H1 (cell line): ENCODE data around the gene DUSP2. TPM values are rescaled to one million over a fixed set of nuclear protein-coding genes. Genes with fewer than 3 reads are reported as not detected.
A peak's percentile ranks its signal among the peaks of the same experiment; 100 is the strongest.

Source experiments
- CTCF ChIA-PET: fragments of 300-600 bp; sonication (Branson Sonifier 250); formaldehyde crosslinking; loops from one replicate; lab custom pipeline; 2021; ENCODE audit not compliant: partially characterized antibody; lab: Charles Lee
- POLR2A ChIA-PET: fragments of 300-600 bp; sonication (Branson Sonifier 250); formaldehyde crosslinking; loops from one replicate; lab custom pipeline; 2021; ENCODE audit warnings: inconsistent platforms; ENCODE audit not compliant: partially characterized antibody; lab: Charles Lee
- DNase-seq, 2 experiments: peaks; one replicate each; pipeline versions ENCODE4 v3.0.0 to v3.0.0-alpha.2; 2010 to 2022; ENCODE audit warnings: low spot score in 2 of 2, low read depth in 1 of 2, mixed read lengths in 1 of 2
- FAIRE-seq: peaks from 2 replicates; lab custom pipeline; 2011; peaks lifted over from hg19 to GRCh38; lab: Jason Lieb, UNC
- H2AFZ ChIP-seq: 2 replicates; pipeline ENCODE4 v1.8.1; 2012; ENCODE audit warnings: low read length, inconsistent platforms
- H2AK5ac ChIP-seq: 2 replicates; pipeline ENCODE4 v1.6.1; 2013; ENCODE audit warnings: low read depth, low read length
- H2BK120ac ChIP-seq: replicated peaks from 2 replicates; pipeline ENCODE3; 2013; ENCODE audit warnings: low read depth, low read length, inconsistent platforms
- H2BK12ac ChIP-seq: 2 replicates; pipeline ENCODE4 v1.6.1; 2013; ENCODE audit warnings: low read depth, low read length
- H2BK15ac ChIP-seq: 2 replicates; pipeline ENCODE4 v1.6.1; 2013; ENCODE audit warnings: low read length
- H2BK20ac ChIP-seq: 2 replicates; pipeline ENCODE4 v1.6.1; 2013; ENCODE audit warnings: low read length
- H2BK5ac ChIP-seq: 2 replicates; pipeline ENCODE4 v1.6.1; 2013; ENCODE audit warnings: low read depth, low read length
- H3K14ac ChIP-seq: 2 replicates; pipeline ENCODE4 v1.6.1; 2013; ENCODE audit warnings: inconsistent platforms; ENCODE audit not compliant: insufficient read length
- H3K18ac ChIP-seq: 2 replicates; pipeline ENCODE4 v1.6.1; 2013; ENCODE audit warnings: low read length; ENCODE audit errors: extremely low read depth
- H3K23ac ChIP-seq: 2 replicates; pipeline ENCODE4 v1.6.1; 2013; ENCODE audit warnings: inconsistent platforms; ENCODE audit not compliant: insufficient read length
- H3K23me2 ChIP-seq: 2 replicates; pipeline ENCODE4 v1.6.1; 2013; ENCODE audit warnings: low read depth, low read length
- H3K27ac ChIP-seq: 2 replicates; pipeline ENCODE4 v1.6.1; 2011; ENCODE audit warnings: low read depth, low read length, inconsistent platforms
- H3K27me3 ChIP-seq, 4 experiments: replicated peaks in 1 of 4; 1 replicate in 1 of 4; 2 replicates in 3 of 4; pipeline versions ENCODE4 v1.6.1 to v1.8.1; 2011 to 2013; ENCODE audit warnings: low read length in 3 of 4, mild to moderate bottlenecking in 3 of 4, inconsistent platforms in 2 of 4, mixed read lengths in 2 of 4, moderate library complexity in 1 of 4; ENCODE audit not compliant: control insufficient read depth in 3 of 4, insufficient read depth in 3 of 4; ENCODE audit errors: extremely low read depth in 1 of 4
- H3K36me3 ChIP-seq, 4 experiments: 2 replicates each; pipeline versions ENCODE4 v1.6.1 to v1.8.1; 2011 to 2013; ENCODE audit warnings: mild to moderate bottlenecking in 4 of 4, low read length in 3 of 4, moderate library complexity in 2 of 4, control low read depth in 1 of 4, inconsistent platforms in 1 of 4; ENCODE audit not compliant: insufficient read depth in 4 of 4, control insufficient read depth in 2 of 4
- H3K4ac ChIP-seq: replicated peaks from 2 replicates; pipeline ENCODE3; 2013; ENCODE audit warnings: low read length, low read depth, mixed read lengths, inconsistent platforms; ENCODE audit not compliant: insufficient read length
- H3K4me1 ChIP-seq, 4 experiments: replicated peaks in 1 of 4; 1 replicate in 1 of 4; 2 replicates in 3 of 4; pipeline versions ENCODE4 v1.6.1 to v1.8.1; 2011 to 2013; ENCODE audit warnings: low read length in 3 of 4, inconsistent platforms in 2 of 4, mixed read lengths in 1 of 4; ENCODE audit not compliant: insufficient read depth in 4 of 4, control insufficient read depth in 3 of 4
- H3K4me2 ChIP-seq, 2 experiments: 2 replicates each; pipeline versions ENCODE4 v1.6.1 to v1.8.1; 2011 to 2013; ENCODE audit warnings: low read depth in 2 of 2, low read length in 2 of 2, control low read depth in 1 of 2, inconsistent platforms in 1 of 2, mild to moderate bottlenecking in 1 of 2; ENCODE audit not compliant: insufficient read depth in 1 of 2
- H3K4me3 ChIP-seq, 4 experiments: fragments of 200-600, 300-600 bp in 1 of 4; sonication (generic), shearing (Covaris generic), sonication (Bioruptor Twin) in 1 of 4; 2 replicates each; pipeline versions ENCODE4 v1.5.1 to v1.8.1; 2011 to 2016; ENCODE audit warnings: low read length in 4 of 4, low read depth in 3 of 4, control low read depth in 2 of 4, inconsistent platforms in 2 of 4, mild to moderate bottlenecking in 2 of 4, mixed read lengths in 1 of 4, moderate library complexity in 1 of 4; ENCODE audit not compliant: insufficient read depth in 2 of 4; ENCODE audit errors: extremely low read depth in 1 of 4
- H3K56ac ChIP-seq: replicated peaks from 2 replicates; pipeline ENCODE3; 2013; ENCODE audit warnings: low read depth, mild to moderate bottlenecking, mixed read lengths, low read length, inconsistent platforms; ENCODE audit not compliant: insufficient read length
- H3K79me1 ChIP-seq: 2 replicates; pipeline ENCODE4 v1.6.1; 2013; ENCODE audit warnings: low read depth, low read length, control low read depth
- H3K79me2 ChIP-seq, 2 experiments: 2 replicates each; pipeline versions ENCODE4 v1.6.1 to v1.8.1; 2012 to 2013; ENCODE audit warnings: low read length in 2 of 2, mild to moderate bottlenecking in 2 of 2, inconsistent platforms in 1 of 2; ENCODE audit not compliant: insufficient read depth in 2 of 2, control insufficient read depth in 1 of 2
- H3K9ac ChIP-seq, 4 experiments: replicated peaks in 1 of 4; 1 replicate in 1 of 4; 2 replicates in 3 of 4; pipeline versions ENCODE4 v1.6.1 to v1.8.1; 2011 to 2013; ENCODE audit warnings: low read depth in 3 of 4, low read length in 3 of 4, control low read depth in 2 of 4, mild to moderate bottlenecking in 2 of 4, moderate library complexity in 2 of 4, inconsistent platforms in 1 of 4; ENCODE audit errors: extremely low read depth in 1 of 4
- H3K9me3 ChIP-seq, 2 experiments: 2 replicates each; pipeline versions ENCODE4 v1.6.1 to v1.8.1; 2012 to 2013; ENCODE audit warnings: mild to moderate bottlenecking in 2 of 2, moderate library complexity in 2 of 2, control low read depth in 1 of 2, inconsistent platforms in 1 of 2, low read depth in 1 of 2, low read length in 1 of 2, mixed read lengths in 1 of 2; ENCODE audit not compliant: insufficient read depth in 2 of 2
- H4K20me1 ChIP-seq, 2 experiments: replicated peaks in 1 of 2; 2 replicates each; pipeline versions ENCODE3 to v1.8.1; 2011 to 2013; ENCODE audit warnings: inconsistent platforms in 2 of 2, low read length in 2 of 2, mild to moderate bottlenecking in 1 of 2; ENCODE audit not compliant: insufficient read depth in 2 of 2, control insufficient read depth in 1 of 2
- H4K5ac ChIP-seq: 2 replicates; pipeline ENCODE4 v1.6.1; 2013; ENCODE audit warnings: low read length, low read depth, mixed read lengths, inconsistent platforms; ENCODE audit not compliant: insufficient read length
- H4K8ac ChIP-seq: 2 replicates; pipeline ENCODE4 v1.8.0; 2013; ENCODE audit warnings: mild to moderate bottlenecking, moderate library complexity, low read length, inconsistent platforms; ENCODE audit not compliant: insufficient read depth; ENCODE audit errors: extremely low read depth
- H4K91ac ChIP-seq: replicated peaks from 2 replicates; pipeline ENCODE3; 2013; ENCODE audit warnings: low read length, mixed read lengths, inconsistent platforms; ENCODE audit not compliant: insufficient read length
- CEBPB ChIP-seq: IDR thresholded peaks from 2 replicates; pipeline ENCODE4 v1.6.1; 2012; ENCODE audit warnings: low read depth, low read length
- CHD1 ChIP-seq: IDR thresholded peaks from 2 replicates; pipeline ENCODE4 v1.6.1; 2012; ENCODE audit warnings: low read depth, low read length, improper control_type of control experiment
- EZH2 ChIP-seq: fragments of 200-600 bp; sonication (generic); IDR thresholded peaks from 2 replicates; pipeline ENCODE4 v1.7.1; 2012; ENCODE audit warnings: low read depth, mild to moderate bottlenecking, moderate library complexity, low read length, inconsistent platforms; ENCODE audit not compliant: severe bottlenecking
- GABPA ChIP-seq: IDR thresholded peaks from 2 replicates; pipeline ENCODE4 v1.6.1; 2011; ENCODE audit warnings: mild to moderate bottlenecking, low read length, moderate library complexity, borderline replicate concordance; ENCODE audit not compliant: insufficient read depth
- GTF2F1 ChIP-seq: IDR thresholded peaks from 2 replicates; pipeline ENCODE4 v1.6.1; 2012; ENCODE audit warnings: low read depth, low read length, improper control_type of control experiment, borderline replicate concordance
- HDAC2 ChIP-seq, 2 experiments: fragments of 300-600 bp in 1 of 2; sonication (generic) in 1 of 2; IDR thresholded peaks; 2 replicates each; pipeline ENCODE4 v1.6.1; 2011 to 2012; ENCODE audit warnings: low read depth in 2 of 2, low read length in 2 of 2, mild to moderate bottlenecking in 2 of 2, moderate library complexity in 2 of 2, borderline replicate concordance in 1 of 2, inconsistent platforms in 1 of 2
- MAFK ChIP-seq: IDR thresholded peaks from 2 replicates; pipeline ENCODE4 v1.6.1; 2012; ENCODE audit warnings: low read depth, mild to moderate bottlenecking, improper control_type of control experiment, low read length
- NRF1 ChIP-seq: IDR thresholded peaks from 2 replicates; pipeline ENCODE4 v1.6.1; 2011; ENCODE audit warnings: mild to moderate bottlenecking, low read depth, low read length, improper control_type of control experiment
- POLR2A ChIP-seq, 2 experiments: IDR thresholded peaks; 1 replicate in 1 of 2; 2 replicates in 1 of 2; pipeline ENCODE4 v1.6.1; 2011; ENCODE audit warnings: low read depth in 2 of 2, low read length in 2 of 2, mild to moderate bottlenecking in 2 of 2; ENCODE audit errors: control extremely low read depth in 1 of 2
- SP1 ChIP-seq: IDR thresholded peaks from 2 replicates; pipeline ENCODE4 v1.6.1; 2011; ENCODE audit warnings: low read depth, low read length
- WGBS, 2 experiments: shearing (Covaris generic) in 1 of 2; methylation state at CpG; one replicate each; pipeline versions ENCODE4 v1.1.6 to v1.1.7; 2013 to 2015; ENCODE audit warnings: low lambda C conversion rate in 2 of 2, mixed read lengths in 2 of 2, inconsistent platforms in 1 of 2, low coverage in 1 of 2, missing lambda C conversion rate in 1 of 2; ENCODE audit not compliant: insufficient replicate concordance in 2 of 2, insufficient coverage in 1 of 2, insufficient read length in 1 of 2; ENCODE audit errors: extremely low coverage in 1 of 2, missing lambda C conversion rate in 1 of 2; 5-methylcytosine and 5-hydroxymethylcytosine counted together
- polyA plus RNA-seq, 7 experiments: library from polyadenylated mRNA; depleted of rRNA in 3 of 7; stranded (reverse) in 5 of 7; unstranded in 2 of 7; fragments of >200 nt in 5 of 7; fragments of 200-250 nt in 2 of 7; gene quantifications; 1 replicate in 5 of 7; 2 replicates in 1 of 7; 4 replicates in 1 of 7; pipeline versions ENCODE4 v1.2.1 to v1.2.3, GENCODE V29; 2011 to 2013; ENCODE audit warnings: missing spikeins in 2 of 7, mixed read lengths in 2 of 7
- total RNA-seq: library from RNA; stranded (reverse); fragmentation: NEBNext Ultra II Directional; extraction: Animal tissue kit (Norgen Biotek cat#: 25700); gene quantifications from 2 replicates; pipeline ENCODE4 v1.2.1, GENCODE V29; 2021
- TF ChIP-seq, protein P1 (sequence below): IDR thresholded peaks from 2 replicates; pipeline ENCODE4 v1.6.1; 2012; ENCODE audit warnings: inconsistent platforms

DUSP2 gene
- total and polyA plus RNA-seq, 2 of the 8 experiments (the other 6 are each of a cell fraction or from before 2014, with no cell fraction given), result 10.1 to 10.4 TPM

DNA sequence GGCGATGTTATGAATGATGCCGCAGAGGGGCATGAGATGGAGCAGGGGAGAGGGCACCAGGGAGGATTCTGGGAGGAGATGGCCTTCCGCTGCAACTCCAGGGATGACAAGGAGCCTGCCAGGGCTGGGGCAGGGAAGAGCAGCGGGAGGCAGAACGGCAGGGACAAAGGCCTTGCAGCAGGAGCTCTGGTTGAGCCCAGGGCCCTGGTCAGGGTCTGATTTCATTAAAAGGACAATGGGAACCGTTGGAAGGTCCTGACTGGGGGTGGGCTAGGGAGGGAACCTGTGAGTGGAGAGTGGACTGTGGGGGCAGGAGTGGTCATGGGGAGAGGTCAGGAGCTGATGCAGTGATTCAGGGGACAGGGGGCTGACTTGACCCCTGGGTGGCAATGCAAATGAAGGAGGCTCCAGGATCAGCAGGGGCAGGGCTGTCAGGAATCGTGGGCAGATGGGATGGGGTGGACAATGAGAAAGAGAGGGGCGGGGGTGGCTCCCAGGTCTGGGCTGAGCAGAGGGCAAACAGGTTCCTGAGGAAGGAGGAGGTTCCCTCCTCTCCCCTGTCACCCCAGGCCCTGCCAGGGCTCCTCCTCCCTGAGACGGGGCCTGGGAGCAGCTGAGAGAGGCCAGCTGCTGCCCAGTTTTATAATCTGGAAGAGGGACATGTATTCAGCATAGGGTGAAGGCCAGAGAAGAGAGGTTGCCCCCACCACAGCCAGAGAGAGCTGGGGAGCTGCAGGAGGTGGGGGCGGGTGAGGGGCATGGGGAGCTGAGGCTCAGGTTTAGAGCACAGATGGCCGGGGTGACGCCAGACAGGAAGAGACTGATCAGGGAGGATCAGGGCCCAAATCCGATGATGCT, 7.3 kb upstream of the DUSP2 start:
- Histone ChIP-seq H3K18ac (peak overlapping the region; percentile 71), H3K79me2 (no peaks in the 10 kb centered on the region), H3K27ac (peak overlapping the region; percentile 44; the same call in 1 of the 2 replicates), H3K27me3 (no peaks in the 10 kb centered on the region; a peak in 1 of 7 replicates), H3K79me1 (no peaks in the 10 kb centered on the region), H3K4me1 (peaks cover 0 to 31% (median 19%) of the 10 kb centered on the region in 4 experiments; a peak in 6 of 7 replicates), H2BK120ac (no peak overlapping the region), H4K20me1 (no peaks in the 10 kb centered on the region), H2AK5ac (0 out of 2 replicates have a peak overlapping the region, but pooled peaks have one; percentile 82), H3K23me2 (peaks cover 2% of the 10 kb centered on the region; the same call in 1 of the 2 replicates), H2BK20ac (peak overlapping the region; percentile 72; the same call in 1 of the 2 replicates), H3K4ac (peak overlapping the region; percentile 57), H3K14ac (no peak overlapping the region), H3K4me3 (no peak overlapping the region), H3K9ac (no peak overlapping the region; a peak in 1 of 7 replicates), H3K4me2 (peak overlapping the region in 1 of 2 experiments; percentile 0; a peak in 1 of 4 replicates), H2BK15ac (no peak overlapping the region), H2BK12ac (0 out of 2 replicates have a peak overlapping the region, but pooled peaks have one; percentile 87), H3K9me3 (no peaks in the 10 kb centered on the region), H4K91ac (peak overlapping the region; percentile 94), H3K36me3 (no peaks in the 10 kb centered on the region), H2AFZ (no peak overlapping the region), H2BK5ac (peak overlapping the region; percentile 68), H4K8ac (no peak overlapping the region), H3K23ac (no peak overlapping the region), H4K5ac (no peak overlapping the region), H3K56ac (no peak overlapping the region)
- FAIRE-seq (no peak), DNase-seq (no peak)
- WGBS, 2 experiments, result 73% methylated on average over 8 of the region's 13 CpGs; no CpG with 5 or more reads in 1 of the 2 experiments
- CTCF ChIA-PET, result interaction anchor here (1.7 to 10.1 kb wide), 4 partner anchors 11 to 35 kb away, joined by 7 to 98 read pairs (median 30); partner anchors contain the start of genes ADRA2B and ASTL
- POLR2A ChIA-PET, result interaction anchor here (1.1 to 1.3 kb wide), 2 partner anchors 22 to 55 kb away, joined by 3 to 4 read pairs; no protein-coding TSS in a partner anchor
- TF ChIP-seq GABPA (no peak), POLR2A (IDR thresholded peaks at IDR 0.05; ENCODE audit: control extremely low read depth in 1 of 2, low read depth in 2 of 2, low read length in 2 of 2) (no peak), MAFK (no peak), CHD1 (no peak), CEBPB (no peak), SP1 (no peak), EZH2 (no peak), NRF1 (no peak), GTF2F1 (no peak), HDAC2 (IDR thresholded peaks at IDR 0.05; ENCODE audit: borderline replicate concordance in 1 of 2, low read depth in 2 of 2, low read length in 2 of 2) (no peak)
- TF ChIP-seq, protein P1, sequence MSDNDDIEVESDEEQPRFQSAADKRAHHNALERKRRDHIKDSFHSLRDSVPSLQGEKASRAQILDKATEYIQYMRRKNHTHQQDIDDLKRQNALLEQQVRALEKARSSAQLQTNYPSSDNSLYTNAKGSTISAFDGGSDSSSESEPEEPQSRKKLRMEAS, result no peak
